HEK293T (cell line): ENCODE data around the gene ERFL.
"Not testable (repeated sequence)": the region's sequence is repeated elsewhere in the genome, so short reads cannot be mapped to it uniquely, and the experiment has no call there.

ENCODE experiments used
- ARNT ChIP-seq: fragments of 450-650 bp; IDR thresholded peaks from 2 replicates; pipeline ENCODE4 v1.6.1; 2017; ENCODE audit warnings: mild to moderate bottlenecking
- FOXA1 ChIP-seq: fragments of 450-650 bp; IDR thresholded peaks from 2 replicates; pipeline ENCODE4 v1.6.1; 2016; ENCODE audit warnings: mild to moderate bottlenecking
- L3MBTL2 ChIP-seq: fragments of 450-650 bp; conservative IDR thresholded peaks from 2 replicates; pipeline ENCODE4 v1.6.1; 2016; ENCODE audit warnings: mild to moderate bottlenecking
- NFRKB ChIP-seq: fragments of 450-650 bp; IDR thresholded peaks from 2 replicates; pipeline ENCODE4 v1.6.1; 2016; ENCODE audit warnings: mild to moderate bottlenecking, moderate library complexity
- SP1 ChIP-seq: fragments of 450-650 bp; IDR thresholded peaks from 2 replicates; pipeline ENCODE4 v1.6.1; 2017
- SUZ12 ChIP-seq: fragments of 450-650 bp; IDR thresholded peaks from 2 replicates; pipeline ENCODE4 v1.6.1; 2016; ENCODE audit warnings: mild to moderate bottlenecking
- TARDBP ChIP-seq: fragments of 450-650 bp; IDR thresholded peaks from 2 replicates; pipeline ENCODE4 v1.6.1; 2016
- ZNF384 ChIP-seq: fragments of 450-650 bp; IDR thresholded peaks from 2 replicates; pipeline ENCODE4 v1.6.1; 2016

DNA sequence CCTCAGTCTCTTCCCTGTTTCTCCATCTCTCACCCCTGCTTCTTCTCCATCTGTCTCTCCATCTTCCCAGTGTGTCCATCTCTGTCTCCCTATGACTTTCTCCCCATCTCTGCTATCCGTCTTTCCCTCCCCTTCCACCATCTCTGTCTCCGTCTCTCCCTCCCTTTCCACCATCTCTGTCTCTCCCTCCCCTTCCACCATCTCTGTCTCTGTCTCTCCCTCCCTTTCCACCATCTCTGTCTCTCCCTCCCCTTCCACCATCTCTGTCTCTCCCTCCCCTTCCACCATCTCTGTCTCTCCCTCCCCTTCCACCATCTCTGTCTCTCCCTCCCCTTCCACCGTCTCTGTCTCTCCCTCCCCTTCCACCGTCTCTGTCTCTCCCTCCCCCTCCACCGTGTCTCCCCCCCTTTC, 13.8 kb downstream of the ERFL start:
- TF ChIP-seq SP1, NFRKB, TARDBP, FOXA1, L3MBTL2, ZNF384, ARNT, SUZ12: not testable (repeated sequence)
